Esophagus squamous epithelium (tissue), 5 donors: ENCODE measurements around the gene ICAM2. TPM values are rescaled to one million over a fixed set of nuclear protein-coding genes. Genes with fewer than 3 reads are reported as not detected.
"Not testable (repeated sequence)": the region's sequence is repeated elsewhere in the genome, so short reads cannot be mapped to it uniquely, and the experiment has no call there.

Experiments used
- DNase-seq: peaks from one replicate; lab custom pipeline; 2025; lab: John Stamatoyannopoulos, UW
- H3K27ac ChIP-seq, 4 donors: fragments of 200-600 bp; sonication (generic); one replicate each; pipeline ENCODE4 v1.5.1; 2016 to 2019; ENCODE audit warnings: mild to moderate bottlenecking in 1 of 4
- H3K27me3 ChIP-seq, 4 donors: fragments of 200-600 bp; sonication (generic); 1 replicate in 3 of 4; 2 replicates in 1 of 4; pipeline versions ENCODE4 v1.5.1 to v1.6.0; 2017 to 2021; ENCODE audit warnings: antibody characterized with exemption in 1 of 4
- H3K36me3 ChIP-seq, 3 donors: fragments of 200-600 bp; sonication (generic); one replicate each; pipeline ENCODE4 v1.5.1; 2016 to 2019
- H3K4me1 ChIP-seq, 3 donors: fragments of 200-600 bp; sonication (generic); one replicate each; pipeline ENCODE4 v1.5.1; 2017 to 2019
- H3K4me3 ChIP-seq, 4 donors: fragments of 200-600 bp; sonication (generic); 1 replicate in 3 of 4; 2 replicates in 1 of 4; pipeline ENCODE4 v1.5.1; 2016 to 2019; ENCODE audit warnings: mild to moderate bottlenecking in 2 of 4, moderate library complexity in 1 of 4
- H3K9me3 ChIP-seq, 3 donors: fragments of 200-600 bp; sonication (generic); one replicate each; pipeline ENCODE4 v1.5.1; 2016 to 2019
- POLR2A ChIP-seq, 4 donors: fragments of 450-650 bp; IDR thresholded peaks; one replicate each; pipeline ENCODE4 v1.6.1; 2017; ENCODE audit warnings: antibody characterized with exemption in 4 of 4, mild to moderate bottlenecking in 4 of 4, moderate library complexity in 3 of 4
- WGBS, 2 donors: methylation state at CpG; one replicate each; pipeline ENCODE4 v1.1.5; 2018; 5-methylcytosine and 5-hydroxymethylcytosine counted together
- intact Hi-C: fragments of 100-400 bp; cut with DNase I; formaldehyde crosslinking; loops from one replicate; pipeline ENCODE4 v1.15.0; 2022
- total RNA-seq, 4 donors: library from RNA; depleted of rRNA; stranded (reverse); fragments of >200 nt; gene quantifications; one replicate each; pipeline ENCODE4 v1.1.0, GENCODE V29; 2016
- TF ChIP-seq, protein P1 (sequence below), 6 experiments: fragments of 450-650 bp in 4 of 6; fragments of 200-600 bp in 2 of 6; sonication (generic) in 2 of 6; IDR thresholded peaks; one replicate each; pipeline ENCODE4 v1.5.1; 2016 to 2019; ENCODE audit warnings: antibody characterized with exemption in 6 of 6, mild to moderate bottlenecking in 4 of 6, moderate library complexity in 4 of 6
- donor health status: DM: yes; HTN: yes; CAD: no.

Gene ICAM2
- total RNA-seq, 4 donors from 2014 or later = 2.8 to 28.8 (median 11.8) TPM; not detected in 1

GRCh38 chr17:64009571-64010402 is 10.6 kb downstream of the ICAM2 start:
- TF ChIP-seq POLR2A (IDR thresholded peaks at IDR 0.05) = no peak
- TF ChIP-seq, protein P1, sequence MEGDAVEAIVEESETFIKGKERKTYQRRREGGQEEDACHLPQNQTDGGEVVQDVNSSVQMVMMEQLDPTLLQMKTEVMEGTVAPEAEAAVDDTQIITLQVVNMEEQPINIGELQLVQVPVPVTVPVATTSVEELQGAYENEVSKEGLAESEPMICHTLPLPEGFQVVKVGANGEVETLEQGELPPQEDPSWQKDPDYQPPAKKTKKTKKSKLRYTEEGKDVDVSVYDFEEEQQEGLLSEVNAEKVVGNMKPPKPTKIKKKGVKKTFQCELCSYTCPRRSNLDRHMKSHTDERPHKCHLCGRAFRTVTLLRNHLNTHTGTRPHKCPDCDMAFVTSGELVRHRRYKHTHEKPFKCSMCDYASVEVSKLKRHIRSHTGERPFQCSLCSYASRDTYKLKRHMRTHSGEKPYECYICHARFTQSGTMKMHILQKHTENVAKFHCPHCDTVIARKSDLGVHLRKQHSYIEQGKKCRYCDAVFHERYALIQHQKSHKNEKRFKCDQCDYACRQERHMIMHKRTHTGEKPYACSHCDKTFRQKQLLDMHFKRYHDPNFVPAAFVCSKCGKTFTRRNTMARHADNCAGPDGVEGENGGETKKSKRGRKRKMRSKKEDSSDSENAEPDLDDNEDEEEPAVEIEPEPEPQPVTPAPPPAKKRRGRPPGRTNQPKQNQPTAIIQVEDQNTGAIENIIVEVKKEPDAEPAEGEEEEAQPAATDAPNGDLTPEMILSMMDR (IDR thresholded peaks at IDR 0.05) = no peak
- no peaks in the 10 kb centered on the region for H3K9me3 ChIP-seq
- H3K27me3 ChIP-seq = no peaks in the 10 kb centered on the region
- H3K4me3 ChIP-seq = no peak overlapping the region
- intact Hi-C loops = no loop called here
- DNase-seq = no peak
- WGBS, 2 donors = 59 to 60% methylated on average over 8 of the region's 8 CpGs
- no peaks in the 10 kb centered on the region for H3K36me3 ChIP-seq
- peak overlapping the region in 2 of 4 donors; percentile 15 to 45 for H3K27ac ChIP-seq
- H3K4me1 ChIP-seq = peaks cover 0 to 53% (median 25%) of the 10 kb centered on the region in 3 donors

DNA sequence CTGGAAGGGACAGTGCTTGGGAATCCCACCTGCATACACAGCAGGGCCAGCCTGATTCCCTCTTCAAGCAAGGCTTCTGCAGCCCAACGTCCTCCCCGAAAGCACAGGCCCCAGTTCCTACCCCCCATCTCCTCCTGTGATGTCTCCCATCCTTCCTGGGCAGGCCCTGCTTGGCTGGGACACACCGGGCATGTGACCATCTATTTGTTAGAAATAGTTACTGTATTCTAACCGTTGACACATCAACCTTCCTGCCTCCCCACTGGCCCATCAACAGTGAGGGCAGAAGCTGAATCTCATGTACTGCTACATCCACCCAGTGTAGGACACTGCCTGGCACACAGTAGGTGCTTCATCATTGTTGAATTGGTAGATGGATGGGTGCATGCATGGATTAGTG is 11.6 kb downstream of the ICAM2 start:
- Histone ChIP-seq H3K9me3 (no peaks in the 10 kb centered on the region), H3K36me3 (no peaks in the 10 kb centered on the region), H3K4me1 (peaks cover 0 to 50% (median 23%) of the 10 kb centered on the region in 3 donors), H3K27me3 (no peaks in the 10 kb centered on the region), H3K27ac (peak overlapping the region in 3 of 4 donors; percentile 8 to 48 (median 45)), H3K4me3 (no peak overlapping the region)
- no peak for DNase-seq
- 53 to 60% methylated on average over 4 of the region's 4 CpGs for WGBS, 2 donors
- TF ChIP-seq POLR2A (IDR thresholded peaks at IDR 0.05) = no peak
- TF ChIP-seq, protein P1 (IDR thresholded peaks at IDR 0.05) = no peak
- intact Hi-C loops = no loop called here

GRCh38 chr17:64008346-64008745 is 12.1 kb downstream of the ICAM2 start:
- 79% methylated on average over 5 of the region's 5 CpGs for WGBS, 2 donors
- Histone ChIP-seq H3K27me3 (no peaks in the 10 kb centered on the region), H3K4me3 (no peak overlapping the region), H3K4me1 (peaks cover 0 to 50% (median 23%) of the 10 kb centered on the region in 3 donors), H3K36me3 (no peaks in the 10 kb centered on the region), H3K9me3 (no peaks in the 10 kb centered on the region), H3K27ac (peak overlapping the region in 3 of 4 donors; percentile 8 to 61 (median 48))
- no peak for TF ChIP-seq POLR2A (IDR thresholded peaks at IDR 0.05)
- TF ChIP-seq, protein P1 (IDR thresholded peaks at IDR 0.05) = no peak
- intact Hi-C loops = no loop called here
- no peak for DNase-seq

DNA sequence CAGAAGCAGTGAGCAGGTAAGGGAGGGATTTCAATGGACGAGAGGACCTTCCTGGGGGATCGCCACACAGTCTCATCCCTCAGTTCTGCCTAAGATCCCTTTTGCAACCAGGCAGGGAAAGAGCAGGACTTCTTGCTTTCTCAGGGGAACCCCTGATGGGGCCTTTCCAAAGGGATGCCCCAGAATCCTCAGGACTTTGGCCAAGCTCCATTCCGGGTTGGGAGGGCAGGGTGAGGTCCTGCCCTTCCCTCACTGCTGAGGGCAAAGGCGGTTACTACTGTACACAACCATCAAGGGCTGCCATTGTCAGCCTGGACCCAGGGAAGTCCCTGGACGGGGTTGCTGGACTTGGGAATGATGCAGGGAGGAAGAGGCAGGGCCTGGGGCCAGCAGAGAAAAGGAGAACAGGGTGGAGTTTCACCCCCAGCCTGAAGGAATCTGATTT is 12.6 kb downstream of the ICAM2 start:
- no peaks in the 10 kb centered on the region for H3K36me3 ChIP-seq
- H3K4me1 ChIP-seq = peaks cover 0 to 50% (median 23%) of the 10 kb centered on the region in 3 donors
- no peak overlapping the region for H3K4me3 ChIP-seq
- 54% methylated on average over 4 of the region's 5 CpGs; no CpG with 5 or more reads in 1 of the 2 donors for WGBS, 2 donors
- no peak for DNase-seq
- H3K27ac ChIP-seq = peak overlapping the region in 3 of 4 donors; percentile 22 to 61 (median 48)
- intact Hi-C loops = no loop called here
- TF ChIP-seq, protein P1 (IDR thresholded peaks at IDR 0.05) = no peak
- TF ChIP-seq POLR2A (IDR thresholded peaks at IDR 0.05) = no peak
- no peaks in the 10 kb centered on the region for H3K27me3 ChIP-seq
- no peaks in the 10 kb centered on the region for H3K9me3 ChIP-seq

DNA sequence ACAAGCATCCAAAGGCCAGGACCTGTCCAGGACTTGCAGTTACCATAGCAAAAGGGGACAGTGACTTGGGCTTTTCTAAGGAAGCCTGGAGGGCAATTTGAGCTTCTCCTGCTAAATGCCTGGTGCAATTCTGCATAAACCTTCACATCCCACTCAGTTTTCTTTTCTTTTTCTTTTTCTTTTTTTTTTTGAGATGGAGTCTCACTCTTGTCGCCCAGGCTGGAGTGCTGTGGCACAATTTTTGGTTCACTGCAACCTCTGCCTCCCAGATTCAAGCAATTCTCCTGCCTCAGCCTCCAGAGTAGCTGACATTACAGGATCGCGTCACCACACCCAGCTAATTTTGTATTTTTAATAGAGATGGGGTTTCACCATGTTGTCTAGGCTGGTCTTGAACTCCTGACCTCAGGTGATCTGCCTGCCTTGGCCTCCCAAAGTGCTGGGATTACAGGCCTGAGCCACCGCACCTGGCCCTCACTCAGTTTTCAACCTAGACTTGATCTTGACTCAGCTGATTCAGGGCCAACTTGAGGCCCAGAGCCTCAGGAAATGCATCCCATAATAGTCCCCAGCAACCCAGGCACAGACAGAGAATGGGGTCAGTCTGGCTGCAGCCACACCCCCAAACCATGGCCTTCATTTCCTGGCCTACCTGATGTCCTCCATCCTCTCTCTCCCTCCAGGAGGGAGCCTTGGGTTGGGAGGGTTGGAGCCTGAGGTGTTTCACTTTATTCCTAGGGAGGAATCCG is 13.2 kb downstream of the ICAM2 start:
- H3K36me3 ChIP-seq, H3K9me3 ChIP-seq, H3K27me3 ChIP-seq, intact Hi-C loops, DNase-seq, H3K4me3 ChIP-seq: not testable (repeated sequence)
- WGBS, 2 donors = 79 to 89% methylated on average over 3 to 5 of the region's 5 CpGs
- peak overlapping the region in 3 of 4 donors; percentile 22 to 61 (median 48) for H3K27ac ChIP-seq
- H3K4me1 ChIP-seq = peaks cover 0 to 50% (median 23%) of the 10 kb centered on the region in 3 donors
